Measurements from ENCODE around the gene APOL1.

APOL1 gene

GRCh38 chr22:36303115-36303467 lies 50.2 kb downstream of the APOL1 start:
- H3K36me3 ChIP-seq (replicated peaks) = peaks cover 99% of the 10 kb centered on the region
- TF ChIP-seq, protein P1, sequence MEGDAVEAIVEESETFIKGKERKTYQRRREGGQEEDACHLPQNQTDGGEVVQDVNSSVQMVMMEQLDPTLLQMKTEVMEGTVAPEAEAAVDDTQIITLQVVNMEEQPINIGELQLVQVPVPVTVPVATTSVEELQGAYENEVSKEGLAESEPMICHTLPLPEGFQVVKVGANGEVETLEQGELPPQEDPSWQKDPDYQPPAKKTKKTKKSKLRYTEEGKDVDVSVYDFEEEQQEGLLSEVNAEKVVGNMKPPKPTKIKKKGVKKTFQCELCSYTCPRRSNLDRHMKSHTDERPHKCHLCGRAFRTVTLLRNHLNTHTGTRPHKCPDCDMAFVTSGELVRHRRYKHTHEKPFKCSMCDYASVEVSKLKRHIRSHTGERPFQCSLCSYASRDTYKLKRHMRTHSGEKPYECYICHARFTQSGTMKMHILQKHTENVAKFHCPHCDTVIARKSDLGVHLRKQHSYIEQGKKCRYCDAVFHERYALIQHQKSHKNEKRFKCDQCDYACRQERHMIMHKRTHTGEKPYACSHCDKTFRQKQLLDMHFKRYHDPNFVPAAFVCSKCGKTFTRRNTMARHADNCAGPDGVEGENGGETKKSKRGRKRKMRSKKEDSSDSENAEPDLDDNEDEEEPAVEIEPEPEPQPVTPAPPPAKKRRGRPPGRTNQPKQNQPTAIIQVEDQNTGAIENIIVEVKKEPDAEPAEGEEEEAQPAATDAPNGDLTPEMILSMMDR (IDR thresholded peaks at IDR 0.05; ENCODE audit: low read depth, low read length, missing control alignments) = no peak
- H3K27me3 ChIP-seq (replicated peaks) = no peaks in the 10 kb centered on the region
- H3K4me3 ChIP-seq (ENCODE audit: low read depth, low read length) = no peak overlapping the region
- H3K27ac ChIP-seq = no peak overlapping the region
- in situ Hi-C loops (cut with HindIII; ENCODE audit: low pct_ligation_motif_present, low sequenced_read_pairs) = no loop called here
- DNase-seq = no peak

DNA sequence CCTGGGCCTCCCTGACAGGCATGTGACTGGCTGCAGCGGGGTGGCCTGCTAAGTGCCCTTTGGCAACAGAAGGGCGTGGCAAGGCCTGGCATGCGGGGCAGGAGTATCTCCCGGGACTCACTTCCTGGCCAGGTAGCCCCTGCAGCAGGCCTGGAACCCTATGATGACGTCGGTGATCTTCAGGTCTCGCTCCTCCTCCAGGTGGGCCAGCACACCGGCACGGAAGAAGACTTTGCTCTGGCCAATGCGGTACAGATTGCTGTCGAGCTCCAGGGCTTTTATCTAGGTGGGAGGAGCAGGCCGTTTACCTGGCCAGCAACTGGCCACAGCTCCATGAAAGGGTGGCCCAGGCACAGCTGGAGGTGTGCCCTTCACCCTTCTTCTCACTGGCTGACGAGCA lies 50.9 kb downstream of the APOL1 start:
- DNase-seq = no peak
- TF ChIP-seq, protein P1 (IDR thresholded peaks at IDR 0.05; ENCODE audit: low read depth, low read length, missing control alignments) = no peak
- in situ Hi-C loops (cut with HindIII; ENCODE audit: low pct_ligation_motif_present, low sequenced_read_pairs) = no loop called here
- peaks cover 99% of the 10 kb centered on the region for H3K36me3 ChIP-seq (replicated peaks)
- no peak overlapping the region for H3K4me3 ChIP-seq (ENCODE audit: low read depth, low read length)
- H3K27me3 ChIP-seq (replicated peaks) = no peaks in the 10 kb centered on the region
- H3K27ac ChIP-seq = no peak overlapping the region

GRCh38 chr22:36304429-36304828 lies 51.5 kb downstream of the APOL1 start:
- TF ChIP-seq, protein P1 (IDR thresholded peaks at IDR 0.05; ENCODE audit: low read depth, low read length, missing control alignments) = no peak
- DNase-seq = no peak
- no peak overlapping the region for H3K27ac ChIP-seq
- peaks cover 99% of the 10 kb centered on the region for H3K36me3 ChIP-seq (replicated peaks)
- no peak overlapping the region for H3K4me3 ChIP-seq (ENCODE audit: low read depth, low read length)
- H3K27me3 ChIP-seq (replicated peaks) = no peaks in the 10 kb centered on the region
- in situ Hi-C loops (cut with HindIII; ENCODE audit: low pct_ligation_motif_present, low sequenced_read_pairs) = no loop called here

DNA sequence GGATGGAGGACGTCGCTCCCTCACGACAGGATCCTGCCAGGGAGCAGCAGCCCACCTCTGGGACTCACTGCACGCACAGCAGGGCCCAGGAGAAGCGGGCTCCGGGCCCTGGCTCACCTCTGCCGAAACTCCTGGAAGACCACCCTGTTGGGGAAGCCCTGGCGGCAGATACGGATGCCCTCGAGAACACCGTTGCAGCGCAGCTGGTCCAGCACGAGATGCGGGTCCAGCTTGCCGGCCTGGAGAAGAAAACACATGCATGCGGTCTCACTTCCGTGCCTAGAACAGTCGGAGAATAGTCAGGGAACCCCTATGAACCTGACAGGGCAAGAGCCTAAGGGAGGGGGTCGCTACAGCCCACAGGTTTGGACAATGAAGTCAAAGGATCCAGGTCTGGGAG lies 52.9 kb downstream of the APOL1 start:
- in situ Hi-C loops (cut with HindIII; ENCODE audit: low pct_ligation_motif_present, low sequenced_read_pairs) = no loop called here

GRCh38 chr22:36306227-36306626 lies 53.3 kb downstream of the APOL1 start:
- Histone ChIP-seq H3K4me3 (ENCODE audit: low read depth, low read length) (no peak overlapping the region), H3K27me3 (replicated peaks) (no peaks in the 10 kb centered on the region), H3K36me3 (replicated peaks) (peaks cover 99% of the 10 kb centered on the region), H3K27ac (no peak overlapping the region)
- in situ Hi-C loops (cut with HindIII; ENCODE audit: low pct_ligation_motif_present, low sequenced_read_pairs) = no loop called here
- DNase-seq = no peak
- TF ChIP-seq, protein P1 (IDR thresholded peaks at IDR 0.05; ENCODE audit: low read depth, low read length, missing control alignments) = no peak

More for the DNA sequence above, 52.9 kb downstream of the APOL1 start:
- no peak for DNase-seq
- Histone ChIP-seq H3K27ac (no peak overlapping the region), H3K36me3 (replicated peaks) (peaks cover 99% of the 10 kb centered on the region), H3K4me3 (ENCODE audit: low read depth, low read length) (no peak overlapping the region), H3K27me3 (replicated peaks) (no peaks in the 10 kb centered on the region)
- TF ChIP-seq, protein P1 (IDR thresholded peaks at IDR 0.05; ENCODE audit: low read depth, low read length, missing control alignments) = no peak

- TF ChIP-seq, protein P1 (IDR thresholded peaks at IDR 0.05; ENCODE audit: low read depth, low read length, missing control alignments) = no peak
- no peak for DNase-seq
- in situ Hi-C loops (cut with HindIII; ENCODE audit: low pct_ligation_motif_present, low sequenced_read_pairs) = no loop called here
These were observed 55.9 kb downstream of the APOL1 start for GRCh38 chr22:36308880-36309279.

More at GRCh38 chr22:36308880-36309279, 55.9 kb downstream of the APOL1 start:
- Histone ChIP-seq H3K27ac (no peak overlapping the region), H3K4me3 (ENCODE audit: low read depth, low read length) (no peak overlapping the region), H3K36me3 (replicated peaks) (peaks cover 99% of the 10 kb centered on the region), H3K27me3 (replicated peaks) (no peaks in the 10 kb centered on the region)

Data from brain microvascular endothelial cell (primary cell).